Small intestine (tissue), 7 donors: ENCODE measurements around the gene MARCHF6. TPM values are rescaled to one million over a fixed set of nuclear protein-coding genes. Genes with fewer than 3 reads are reported as not detected.

Experiments used
- DNase-seq, 2 donors: peaks; one replicate each; pipeline versions ENCODE4 v3.0.0 to v3.0.0-alpha.2; 2013
- FAIRE-seq: peaks from 2 replicates; lab custom pipeline; 2012; peaks lifted over from hg19 to GRCh38; lab: Jason Lieb, UNC
- H3K27ac ChIP-seq, 3 donors: one replicate each; pipeline ENCODE4 v1.5.1; 2013; ENCODE audit warnings: low read length in 2 of 3, mild to moderate bottlenecking in 2 of 3, control low read depth in 1 of 3, inconsistent platforms in 1 of 3, low read depth in 1 of 3, moderate library complexity in 1 of 3
- H3K27me3 ChIP-seq, 3 donors: one replicate each; pipeline ENCODE4 v1.6.1; 2013; ENCODE audit warnings: low read length in 3 of 3, inconsistent platforms in 1 of 3; ENCODE audit not compliant: control insufficient read depth in 3 of 3, insufficient read depth in 3 of 3
- H3K36me3 ChIP-seq, 3 donors: one replicate each; pipeline ENCODE4 v1.6.1; 2013; ENCODE audit warnings: low read length in 3 of 3, inconsistent platforms in 1 of 3, low read depth in 1 of 3, mild to moderate bottlenecking in 1 of 3, moderate library complexity in 1 of 3; ENCODE audit not compliant: control insufficient read depth in 3 of 3, insufficient read depth in 2 of 3
- H3K4me1 ChIP-seq, 3 donors: one replicate each; pipeline ENCODE4 v1.6.1; 2013; ENCODE audit warnings: low read length in 2 of 3, inconsistent platforms in 1 of 3, low read depth in 1 of 3, mild to moderate bottlenecking in 1 of 3, moderate library complexity in 1 of 3; ENCODE audit not compliant: control insufficient read depth in 3 of 3, insufficient read depth in 2 of 3
- H3K4me3 ChIP-seq, 3 donors: one replicate each; pipeline ENCODE4 v1.5.1; 2013; ENCODE audit warnings: low read length in 3 of 3, control low read depth in 1 of 3, inconsistent platforms in 1 of 3, low read depth in 1 of 3, mild to moderate bottlenecking in 1 of 3, moderate library complexity in 1 of 3
- H3K9me3 ChIP-seq, 2 donors: one replicate each; pipeline ENCODE4 v1.6.1; 2013; ENCODE audit warnings: low read depth in 1 of 2, low read length in 1 of 2; ENCODE audit not compliant: control insufficient read depth in 2 of 2, insufficient read depth in 1 of 2
- WGBS, 3 donors: extraction: QIAGEN DNeasy Blood & Tissue Kit; methylation state at CpG; one replicate each; pipeline ENCODE4 v1.1.7; 2013; 5-methylcytosine and 5-hydroxymethylcytosine counted together
- polyA plus RNA-seq, 4 donors: library from polyadenylated mRNA; stranded (reverse) in 3 of 4; unstranded in 1 of 4; fragments of 200-250 nt in 3 of 4; fragments of 120-200 nt in 1 of 4; gene quantifications; one replicate each; pipeline versions ENCODE4 v1.2.1 to v1.2.3, GENCODE V29; 2013
- donor health status: healthy with polysubstance abuse.
- donor health status: control.
- donor health status: control.
- donor health status: Bipolar disorder and iron deficiency.
- donor health status: healthy.

MARCHF6 gene
- polyA plus RNA-seq, 4 donors, result 39.6 to 118 (median 83.9) TPM

DNA sequence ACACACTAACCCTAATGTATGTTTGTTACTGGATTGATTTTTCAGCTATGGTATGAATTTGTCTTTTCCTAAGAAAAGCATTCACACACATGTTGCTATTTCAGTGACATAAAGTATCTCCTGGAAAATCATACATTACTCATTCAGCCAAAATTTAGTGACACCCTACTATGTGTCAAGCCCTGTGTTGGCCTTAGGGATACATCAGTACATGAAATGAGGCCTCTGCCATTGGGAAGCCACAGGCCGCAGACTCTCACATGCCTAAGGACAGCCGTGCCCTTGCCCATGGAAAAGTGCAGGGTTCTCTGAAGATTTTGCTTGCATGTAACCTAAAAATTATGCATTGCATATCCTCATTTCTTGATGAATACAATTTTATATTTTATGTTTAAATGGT, 5.2 kb upstream of the MARCHF6 start:
- no peak for FAIRE-seq

DNA sequence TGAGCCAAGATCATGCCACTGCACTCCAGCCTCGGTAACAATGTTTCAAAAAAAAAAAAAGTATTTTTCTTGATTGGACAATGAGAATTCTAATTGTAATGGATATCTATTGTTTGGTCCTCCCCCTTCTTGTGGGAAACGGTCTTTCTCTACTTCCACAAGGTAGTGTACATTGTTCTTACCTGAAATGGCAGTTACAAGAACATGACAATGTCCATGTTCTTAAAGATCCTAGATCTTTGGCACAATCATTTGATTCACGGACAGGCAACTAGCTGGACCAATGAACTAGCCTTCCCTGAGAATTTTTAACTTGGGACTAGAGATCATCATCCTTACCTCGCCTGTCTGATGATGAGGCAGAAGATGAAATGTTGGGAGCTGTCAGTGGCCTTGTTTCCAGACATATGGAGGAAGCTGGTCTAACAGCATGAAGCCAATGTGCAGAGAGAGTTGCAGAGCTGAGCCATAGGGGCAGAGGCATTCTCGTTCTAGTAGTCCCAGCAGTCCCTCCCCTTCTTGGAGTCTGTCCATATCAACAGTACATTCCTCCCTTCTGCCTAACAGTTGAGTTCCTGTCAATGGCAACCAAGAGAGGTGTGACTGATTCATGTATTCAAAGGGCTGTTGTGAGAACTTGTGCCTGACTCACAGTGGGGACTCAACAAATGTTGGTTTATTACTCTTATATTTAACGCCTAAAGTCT, 2.1 kb upstream of the MARCHF6 start:
- no peak for FAIRE-seq
- peak in 1 of 2 donors; percentile 70 for DNase-seq
- H3K27me3 ChIP-seq, result no peaks in the 10 kb centered on the region
- no peak overlapping the region for H3K4me3 ChIP-seq
- no peaks in the 10 kb centered on the region for H3K36me3 ChIP-seq
- H3K4me1 ChIP-seq, result peaks cover 0 to 14% (median 0%) of the 10 kb centered on the region in 3 donors
- H3K9me3 ChIP-seq, result no peaks in the 10 kb centered on the region
- H3K27ac ChIP-seq, result no peak overlapping the region
- WGBS, 3 donors, result 76 to 84% (median 81%) methylated on average over 6 of the region's 6 CpGs

More for the DNA sequence above, 5.2 kb upstream of the MARCHF6 start:
- Histone ChIP-seq H3K9me3 (no peaks in the 10 kb centered on the region), H3K36me3 (no peaks in the 10 kb centered on the region), H3K4me1 (peaks cover 0 to 14% (median 0%) of the 10 kb centered on the region in 3 donors), H3K27ac (no peak overlapping the region), H3K4me3 (no peak overlapping the region), H3K27me3 (no peaks in the 10 kb centered on the region)
- WGBS, 3 donors, result 91 to 99% (median 98%) methylated on average over 2 of the region's 2 CpGs
- DNase-seq, result no peak

GRCh38 chr5:10351919-10352318, 1.6 kb upstream of the MARCHF6 start:
- Histone ChIP-seq H3K4me3 (no peak overlapping the region), H3K27me3 (no peaks in the 10 kb centered on the region), H3K9me3 (no peaks in the 10 kb centered on the region), H3K27ac (peak overlapping the region in 2 of 3 donors; percentile 6 to 97), H3K36me3 (no peaks in the 10 kb centered on the region), H3K4me1 (peaks cover 0 to 14% (median 0%) of the 10 kb centered on the region in 3 donors)
- FAIRE-seq, result no peak
- DNase-seq, result peak; percentile 60 to 64
- WGBS, 3 donors, result 66 to 75% (median 70%) methylated on average over 8 of the region's 8 CpGs

DNA sequence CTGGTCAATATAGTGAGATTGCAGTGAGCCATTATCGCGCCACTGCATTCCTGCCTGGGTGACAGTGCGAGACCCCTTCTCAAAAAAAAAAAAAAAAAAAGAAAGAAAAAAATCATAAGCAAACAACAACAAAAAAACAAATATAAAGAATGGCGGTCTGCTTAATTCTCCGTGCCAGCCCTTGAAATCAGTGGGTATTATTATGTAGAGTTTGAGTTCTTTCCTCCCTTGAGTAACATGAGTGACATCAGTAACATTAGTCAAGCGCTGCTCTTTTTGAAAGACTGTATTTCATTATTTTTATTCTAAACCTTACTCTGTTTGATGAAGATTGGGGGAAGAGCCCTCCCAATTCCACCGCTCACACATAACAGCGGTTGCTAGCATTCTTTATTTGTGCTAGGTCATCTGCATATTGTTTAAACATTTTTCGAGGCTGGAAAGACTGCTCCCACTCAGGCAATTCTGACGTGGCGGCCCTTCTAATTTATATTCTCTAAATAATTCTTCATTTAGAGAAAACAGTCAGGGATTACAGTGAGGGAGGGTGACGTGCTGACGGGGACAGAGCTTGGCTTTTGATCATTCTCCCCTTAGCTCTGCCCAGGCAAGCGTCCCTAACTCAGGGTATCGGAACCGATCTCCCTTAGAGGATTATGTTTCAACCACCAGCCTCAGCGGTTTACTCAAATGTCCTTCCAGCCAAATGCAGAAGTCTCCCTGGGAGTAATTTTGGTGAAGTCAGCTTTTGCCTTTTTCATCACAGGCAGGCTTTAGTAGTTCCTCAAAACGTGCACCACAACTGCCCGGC, 860 bp upstream of the MARCHF6 start:
- 25 to 30% (median 27%) methylated on average over 19 of the region's 19 CpGs for WGBS, 3 donors
- DNase-seq (no peak), FAIRE-seq (no peak)
- no peaks in the 10 kb centered on the region for H3K27me3 ChIP-seq
- H3K4me3 ChIP-seq, result peak overlapping the region; percentile 78 to 99 (median 90)
- peaks cover 0 to 14% (median 0%) of the 10 kb centered on the region in 3 donors for H3K4me1 ChIP-seq
- no peaks in the 10 kb centered on the region for H3K36me3 ChIP-seq
- H3K9me3 ChIP-seq, result no peaks in the 10 kb centered on the region
- H3K27ac ChIP-seq, result peak overlapping the region; percentile 94 to 97 (median 97)

DNA sequence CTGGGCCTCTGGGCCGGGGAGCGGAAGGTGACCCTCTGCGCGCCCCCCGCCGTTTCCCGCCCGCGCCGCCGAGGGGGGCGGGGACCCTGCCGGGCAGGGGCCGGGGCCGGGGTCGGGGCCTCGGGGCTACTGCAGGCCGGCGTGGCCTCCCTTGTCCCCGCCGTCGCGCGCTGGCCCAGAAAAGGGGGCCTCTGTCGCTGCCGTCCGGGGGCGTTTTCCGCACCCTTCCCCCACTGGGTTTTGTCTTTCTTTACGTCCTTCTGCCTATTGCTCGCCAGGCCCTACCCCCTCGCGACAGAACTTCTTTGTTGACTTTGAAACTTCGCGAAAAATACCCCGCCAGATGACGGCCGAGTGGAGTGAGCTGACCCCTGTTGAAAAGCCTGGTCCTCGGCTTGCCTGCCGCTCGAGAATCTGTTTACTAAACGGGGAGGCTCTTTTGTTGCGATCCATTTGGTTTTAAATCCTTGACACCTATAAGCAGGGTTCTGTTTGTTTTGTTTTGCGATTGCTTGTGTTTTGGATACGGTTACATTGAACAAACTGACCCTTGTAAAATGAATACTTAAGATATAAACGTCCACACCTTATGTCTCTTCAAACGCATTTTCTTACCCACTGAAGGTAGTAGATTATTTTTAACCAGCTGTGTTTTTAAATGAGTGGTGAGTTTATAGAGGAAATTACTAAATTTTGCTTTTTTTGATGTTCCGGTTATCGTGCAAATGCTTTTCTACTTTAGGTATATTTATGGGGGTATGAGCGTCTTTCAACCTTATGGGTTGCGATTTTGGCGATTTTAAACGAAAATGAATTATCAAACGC, 765 bp downstream of the MARCHF6 start:
- no peaks in the 10 kb centered on the region for H3K9me3 ChIP-seq
- DNase-seq (peak; percentile 42 to 77), FAIRE-seq (no peak)
- WGBS, 3 donors, result 1% methylated on average over 42 to 54 of the region's 54 CpGs
- H3K27me3 ChIP-seq, result no peaks in the 10 kb centered on the region
- peaks cover 0 to 14% (median 2%) of the 10 kb centered on the region in 3 donors for H3K4me1 ChIP-seq
- H3K4me3 ChIP-seq, result peak overlapping the region; percentile 78 to 99 (median 90)
- H3K27ac ChIP-seq, result peak overlapping the region; percentile 95 to 97 (median 97)
- H3K36me3 ChIP-seq, result no peaks in the 10 kb centered on the region

GRCh38 chr5:10355071-10355889, 1.8 kb downstream of the MARCHF6 start:
- FAIRE-seq (no peak), DNase-seq (peak; percentile 73 to 76)
- peaks cover 0 to 14% (median 2%) of the 10 kb centered on the region in 3 donors for H3K4me1 ChIP-seq
- H3K36me3 ChIP-seq, result peaks cover 0 to 4% (median 0%) of the 10 kb centered on the region in 3 donors
- H3K9me3 ChIP-seq, result no peaks in the 10 kb centered on the region
- peak overlapping the region; percentile 38 to 97 (median 41) for H3K27ac ChIP-seq
- peak overlapping the region; percentile 30 to 99 (median 78) for H3K4me3 ChIP-seq
- WGBS, 3 donors, result 10 to 19% (median 14%) methylated on average over 16 of the region's 16 CpGs
- H3K27me3 ChIP-seq, result no peaks in the 10 kb centered on the region

- no peak for FAIRE-seq
- Histone ChIP-seq H3K4me3 (no peak overlapping the region), H3K4me1 (peaks cover 0 to 2% (median 0%) of the 10 kb centered on the region in 3 donors), H3K36me3 (peaks cover 0 to 4% (median 0%) of the 10 kb centered on the region in 3 donors), H3K9me3 (no peaks in the 10 kb centered on the region), H3K27me3 (no peaks in the 10 kb centered on the region), H3K27ac (no peak overlapping the region)
- 69 to 76% (median 70%) methylated on average over 2 of the region's 2 CpGs for WGBS, 3 donors
- no peak for DNase-seq
Measured at GRCh38 chr5:10358999-10359398, 5.5 kb downstream of the MARCHF6 start.
